HG03432 (cell line): Measurements from ENCODE around the gene ERCC5.

Experiments used
- ATAC-seq: cut with Tn5 transposase; IDR thresholded peaks from one replicate; pipeline ENCODE4 v1.9.1; 2021; ENCODE audit warnings: mild to moderate bottlenecking, moderate library complexity; ENCODE audit not compliant: unreplicated experiment

ERCC5 gene

GRCh38 chr13:102839462-102839861, 6.4 kb upstream of the ERCC5 start:
- ATAC-seq: no peak

- ATAC-seq: peak; percentile 25
Observed at GRCh38 chr13:102845289-102845629, 573 bp upstream of the ERCC5 start.

GRCh38 chr13:102846261-102847015, 606 bp downstream of the ERCC5 start:
- ATAC-seq: peak; percentile 36

GRCh38 chr13:102847272-102848234, 1.7 kb downstream of the ERCC5 start:
- ATAC-seq: peak; percentile 11

GRCh38 chr13:102848956-102849355, 3.1 kb downstream of the ERCC5 start:
- ATAC-seq: no peak

GRCh38 chr13:102852556-102852955, 6.7 kb downstream of the ERCC5 start:
- no peak for ATAC-seq

GRCh38 chr13:102854675-102855074, 8.8 kb downstream of the ERCC5 start:
- ATAC-seq: peak; percentile 77

- no peak for ATAC-seq
Observed at GRCh38 chr13:102856557-102856956, 10.7 kb downstream of the ERCC5 start.

- ATAC-seq: no peak
Observed at GRCh38 chr13:102862624-102863210, 16.9 kb downstream of the ERCC5 start.

GRCh38 chr13:102863590-102863989, 17.8 kb downstream of the ERCC5 start:
- no peak for ATAC-seq

- ATAC-seq: no peak
Observed at GRCh38 chr13:102868366-102868936, 22.6 kb downstream of the ERCC5 start.

GRCh38 chr13:102869948-102870676, 24.3 kb downstream of the ERCC5 start:
- peak; percentile 25 for ATAC-seq

GRCh38 chr13:102870677-102871415, 25.0 kb downstream of the ERCC5 start:
- peak; percentile 82 for ATAC-seq

GRCh38 chr13:102872131-102872530, 26.3 kb downstream of the ERCC5 start:
- ATAC-seq: no peak

- ATAC-seq: no peak
Observed at GRCh38 chr13:102872531-102872930, 26.7 kb downstream of the ERCC5 start.

- peak; percentile 55 for ATAC-seq
Observed at GRCh38 chr13:102873653-102874052, 27.8 kb downstream of the ERCC5 start.

- ATAC-seq: no peak
Observed at GRCh38 chr13:102875256-102875655, 29.4 kb downstream of the ERCC5 start.

GRCh38 chr13:102877303-102877702, 31.5 kb downstream of the ERCC5 start:
- no peak for ATAC-seq

- ATAC-seq: no peak
Observed at GRCh38 chr13:102878481-102878880, 32.6 kb downstream of the ERCC5 start.
